Non-pigmented ciliary epithelial cell (primary cell): Measurements from ENCODE around the gene GIMAP8.

Experiments
- DNase-seq: peaks from one replicate; pipeline ENCODE4 v3.0.0-alpha.2; 2010; ENCODE audit warnings: low read depth

Gene GIMAP8

DNA sequence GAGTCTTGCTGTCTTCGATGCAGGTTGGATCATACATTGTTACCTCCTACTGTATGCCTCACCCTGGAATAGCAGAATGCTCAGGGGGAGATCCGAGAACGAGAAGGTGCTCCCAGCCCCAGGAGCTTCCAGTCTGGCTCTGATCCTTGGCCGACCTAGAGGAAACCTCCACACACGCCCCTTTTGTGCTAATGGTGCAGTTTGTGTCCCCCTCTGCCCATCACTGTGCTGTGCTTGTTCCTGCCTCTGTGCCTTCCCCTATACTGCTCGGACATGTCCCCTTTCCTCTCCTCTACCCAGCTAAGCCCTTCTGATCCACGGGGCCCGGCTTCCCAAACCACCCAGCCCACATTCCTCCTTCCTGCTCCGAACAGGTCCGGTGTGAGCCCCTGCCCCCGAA, 38.8 kb upstream of the GIMAP8 start:
- no peak for DNase-seq

DNA sequence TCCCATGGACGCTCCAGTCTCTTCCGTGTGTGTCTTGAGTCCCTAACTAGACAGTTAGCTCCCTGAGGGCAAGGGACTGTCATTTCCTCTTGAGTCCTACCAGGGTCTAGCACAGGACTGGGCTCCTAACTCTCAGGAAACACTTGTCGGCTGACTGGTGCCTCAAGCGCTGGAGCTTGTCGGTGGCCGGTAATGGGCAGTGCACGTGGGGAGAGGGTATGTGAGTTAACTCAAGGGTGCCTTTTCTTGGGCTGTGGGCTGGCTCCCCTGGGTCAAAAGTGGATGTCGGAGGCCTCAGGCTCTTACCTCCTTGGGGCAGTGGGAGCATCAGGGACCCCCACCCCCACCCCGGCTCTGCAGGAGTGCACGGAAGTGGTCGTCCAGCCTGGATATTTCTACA, 38.4 kb upstream of the GIMAP8 start:
- no peak for DNase-seq

DNA sequence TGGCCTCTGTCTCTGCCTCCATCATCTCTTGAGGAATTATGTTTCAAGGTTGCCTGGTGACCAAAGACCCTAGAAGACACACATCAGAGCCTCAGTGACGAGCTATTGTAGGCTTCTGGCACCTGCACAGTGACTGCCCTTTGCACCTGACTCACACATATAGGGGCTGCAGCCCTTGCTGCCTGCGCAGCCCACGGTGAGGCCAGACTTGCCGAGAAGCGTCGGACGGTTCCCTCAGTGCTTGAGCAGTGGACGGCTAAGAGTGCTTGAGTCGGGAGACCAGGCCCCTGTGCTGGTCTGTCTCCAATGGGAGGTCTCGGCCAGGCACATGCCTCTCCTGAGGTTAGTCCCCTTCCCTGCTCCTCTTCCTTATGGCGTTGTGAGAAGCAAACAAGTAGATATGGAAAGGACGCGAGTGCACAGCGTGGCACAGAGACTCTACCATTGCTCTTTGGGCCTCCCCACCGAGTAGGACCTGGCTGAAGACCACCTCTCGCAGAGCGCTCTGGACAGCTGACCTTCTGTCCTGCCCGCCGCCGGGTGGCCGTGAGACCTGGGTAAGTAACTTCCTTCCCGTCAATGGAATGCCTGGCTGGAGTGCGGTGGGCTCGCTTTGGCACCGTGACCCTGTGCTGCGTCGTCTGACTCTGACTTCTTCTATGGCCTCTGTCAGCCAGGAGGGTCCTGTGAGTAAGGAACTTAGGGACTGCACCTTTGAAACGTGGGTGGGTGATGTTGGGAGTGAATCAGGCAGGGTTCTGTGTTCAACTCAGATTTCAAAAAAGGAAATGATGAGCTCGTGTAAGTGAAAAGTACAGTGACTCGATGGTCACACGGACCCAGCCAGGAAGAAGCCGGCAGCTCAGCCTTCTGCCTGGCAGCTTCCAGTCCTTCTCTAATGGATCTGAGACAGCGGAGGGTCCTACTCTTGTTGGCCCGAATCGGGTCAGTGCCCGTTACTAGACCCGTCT, 37.6 kb upstream of the GIMAP8 start:
- no peak for DNase-seq

DNA sequence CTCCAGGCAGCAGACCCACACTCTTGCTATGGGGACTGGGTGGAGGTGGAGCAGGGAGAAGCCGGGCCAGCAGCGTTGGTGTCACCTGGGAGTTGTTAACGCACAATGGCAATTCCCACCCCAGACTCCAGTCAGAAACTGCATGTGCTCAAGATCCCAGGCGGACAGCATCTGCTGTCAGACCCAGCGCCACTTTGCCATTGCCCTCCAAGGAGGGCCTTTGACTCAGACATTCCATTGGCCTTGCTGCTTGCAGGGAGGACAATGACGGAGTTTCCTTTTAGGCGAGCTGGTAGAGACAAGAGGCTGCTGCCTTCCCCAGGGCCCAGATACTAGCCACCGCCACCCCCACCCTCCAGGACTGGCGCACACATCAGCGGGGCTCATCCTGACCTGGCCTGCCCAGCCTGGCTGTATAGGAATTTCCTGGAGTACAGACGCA, 36.8 kb upstream of the GIMAP8 start:
- no peak for DNase-seq

DNA sequence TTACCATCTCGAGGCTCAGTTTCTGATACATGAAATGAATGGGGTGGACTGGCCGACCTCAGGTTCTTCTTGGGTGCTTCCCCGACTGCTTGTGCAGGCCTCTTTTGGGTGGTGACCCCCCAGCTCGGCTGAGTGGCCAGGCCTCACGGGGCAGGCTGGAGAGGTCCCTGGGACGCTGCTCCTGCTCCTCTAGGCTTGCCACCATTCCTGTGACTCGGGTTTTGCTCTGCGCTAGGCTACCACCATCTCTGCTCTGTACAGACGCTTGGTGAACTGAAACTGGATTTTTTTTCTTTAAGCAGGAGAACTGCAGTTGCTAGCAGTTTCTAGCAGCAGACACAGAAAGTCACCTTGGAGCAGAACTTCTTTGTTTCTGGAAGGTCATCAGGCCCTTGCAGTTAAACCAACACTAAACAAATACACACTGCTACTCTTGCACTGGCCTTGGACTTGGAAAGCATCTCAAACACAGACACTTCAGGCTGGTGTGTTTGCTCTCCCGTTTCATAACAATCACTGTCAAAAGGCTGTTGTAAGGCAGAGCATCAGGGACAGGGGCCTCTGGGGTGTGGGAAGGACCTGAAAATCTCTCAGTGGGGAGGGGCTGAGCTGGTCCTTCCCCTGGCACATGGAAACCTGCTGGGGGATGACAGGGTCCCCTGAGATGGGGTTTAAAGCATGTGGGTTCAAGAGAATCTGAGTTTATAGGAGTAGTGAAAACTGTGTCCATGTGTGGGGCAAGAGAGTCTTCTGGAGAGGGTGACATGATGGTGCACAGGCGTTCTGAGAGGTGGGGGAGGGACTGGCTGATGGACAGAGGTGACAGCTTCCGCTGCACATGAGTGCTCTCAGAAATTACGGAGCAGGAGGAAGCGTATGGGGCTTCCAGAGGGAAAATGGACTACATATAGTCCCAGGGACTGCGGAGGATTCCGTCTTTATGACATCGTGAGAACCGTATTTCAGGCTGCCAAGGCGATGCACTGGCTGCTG, 35.0 kb upstream of the GIMAP8 start:
- no peak for DNase-seq

DNA sequence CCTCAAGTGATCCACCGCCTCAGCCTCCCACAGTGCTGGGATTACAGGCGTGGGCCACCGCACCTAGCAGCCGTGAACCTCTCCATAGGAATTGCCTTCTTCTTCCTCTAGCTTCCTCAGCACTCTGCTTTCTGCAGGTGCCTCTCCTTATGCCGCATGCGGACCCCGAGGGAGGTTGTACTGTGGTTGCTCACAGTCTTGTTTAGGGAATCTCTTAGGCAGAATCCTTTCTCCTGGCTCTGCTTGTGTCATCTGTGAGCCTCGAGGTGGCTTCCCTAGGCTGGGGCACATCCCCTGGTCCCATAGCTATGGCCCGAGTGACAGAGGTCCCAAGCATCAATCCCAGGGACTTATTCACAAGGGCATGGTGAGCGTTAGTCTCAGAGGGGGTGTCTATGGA, 33.2 kb upstream of the GIMAP8 start:
- no peak for DNase-seq

DNA sequence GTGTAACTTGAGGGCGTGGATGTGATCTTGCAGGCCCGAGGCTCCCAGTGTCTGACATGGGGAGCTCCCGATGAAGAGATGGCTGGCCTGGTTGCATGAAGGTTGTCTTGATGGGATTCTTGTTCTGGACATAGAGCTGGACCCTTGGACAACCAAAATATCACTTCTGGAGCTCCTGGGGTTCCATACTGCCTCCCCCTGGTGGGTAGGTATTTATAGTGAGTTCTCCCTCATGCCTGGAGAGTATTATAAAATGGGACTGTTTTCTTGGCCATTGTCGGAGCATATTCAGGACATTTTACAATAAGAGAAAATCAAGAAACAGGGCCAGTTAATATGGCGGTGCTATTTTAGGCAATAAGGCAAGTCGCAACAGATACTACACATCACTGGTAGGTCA, 32.6 kb upstream of the GIMAP8 start:
- DNase-seq = no peak

DNA sequence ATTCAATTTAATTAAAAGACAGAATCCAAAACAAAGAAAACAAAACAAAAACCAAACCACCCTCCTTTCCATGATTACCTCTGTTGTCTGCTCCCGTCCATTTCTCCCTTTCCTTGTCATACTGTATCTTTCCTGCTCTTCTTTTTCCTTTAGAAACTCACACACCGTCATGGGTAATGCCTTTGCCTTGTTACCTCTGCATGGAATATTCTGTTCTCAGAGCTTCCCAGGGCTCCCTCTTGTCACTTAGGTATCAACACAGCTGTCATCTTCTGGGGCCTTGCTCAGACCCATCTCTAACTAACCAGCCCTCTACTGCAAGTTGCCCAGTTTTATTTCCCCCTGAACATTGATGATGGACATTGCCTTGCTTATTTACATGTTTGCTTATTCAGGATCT, 30.2 kb upstream of the GIMAP8 start:
- DNase-seq = no peak

DNA sequence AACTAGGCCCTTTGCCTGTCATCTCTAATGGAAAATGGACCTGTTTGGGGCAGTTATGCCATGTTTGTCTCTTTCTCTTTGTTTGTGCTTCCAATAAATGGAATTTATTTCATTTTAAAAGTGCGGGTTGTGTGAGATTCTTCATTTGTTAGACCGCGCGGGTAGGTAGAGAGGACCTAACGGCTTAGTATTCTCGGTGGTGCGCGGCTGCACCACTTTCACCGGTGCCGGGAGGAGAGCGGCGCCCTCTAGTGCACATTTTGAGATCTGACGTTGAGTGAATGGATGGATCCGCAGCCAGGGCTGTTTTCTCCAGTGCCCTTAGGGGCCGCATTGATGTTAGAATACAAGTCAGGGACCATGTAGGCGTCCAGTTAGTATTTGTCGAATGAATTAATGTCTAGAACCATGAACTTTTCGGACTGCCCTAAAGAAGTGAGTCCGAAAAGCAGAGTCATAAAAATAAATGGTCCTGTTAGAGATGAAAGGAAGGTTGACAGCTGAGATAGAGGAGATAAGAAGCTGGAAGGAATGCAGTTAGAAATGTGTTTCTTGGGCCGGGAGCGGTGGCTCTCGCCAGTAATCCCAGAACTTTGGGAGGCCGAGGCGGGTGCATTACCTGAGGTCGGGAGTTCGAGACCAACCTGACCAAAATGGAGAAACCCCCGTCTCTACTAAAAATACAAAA, 29.3 kb upstream of the GIMAP8 start:
- no peak for DNase-seq

DNA sequence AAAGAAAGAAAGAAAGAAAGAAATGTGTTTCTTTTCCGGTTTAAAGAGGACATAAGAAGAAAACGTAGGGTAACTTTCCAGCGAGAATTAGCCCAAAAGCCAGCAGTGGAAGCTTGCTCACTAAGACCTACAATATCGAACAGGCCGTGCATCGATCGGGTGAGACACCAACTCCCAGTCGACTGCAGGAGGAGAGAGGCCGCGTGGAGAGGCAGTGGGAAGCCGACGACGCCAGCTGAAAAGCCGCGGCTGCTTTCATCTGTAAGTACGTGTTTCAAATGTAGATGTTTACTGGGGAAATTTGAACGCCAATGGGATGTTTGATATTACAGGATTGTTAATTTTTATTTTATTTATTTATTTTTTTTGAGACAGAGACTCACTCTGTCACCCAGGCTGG, 28.6 kb upstream of the GIMAP8 start:
- no peak for DNase-seq

DNA sequence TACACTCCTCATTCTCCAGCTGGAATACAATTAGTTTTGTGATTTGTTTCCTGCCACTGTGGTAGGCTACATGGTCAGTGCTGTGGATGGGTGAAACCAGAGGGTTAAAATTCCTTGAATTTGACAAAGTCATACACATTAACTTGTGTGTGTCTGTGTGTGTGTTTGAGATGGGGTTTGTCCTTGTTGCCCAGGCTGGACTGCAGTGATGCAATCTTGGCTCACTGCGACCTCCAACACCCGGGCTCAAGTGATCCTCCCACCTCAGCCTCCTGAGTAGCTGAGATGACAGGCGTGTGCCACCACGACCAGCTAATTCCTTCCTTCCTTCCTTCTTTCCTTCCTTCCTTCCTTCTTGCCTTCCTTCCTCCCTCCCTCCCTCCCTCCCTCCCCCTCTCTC, 24.8 kb upstream of the GIMAP8 start:
- DNase-seq = no peak

DNA sequence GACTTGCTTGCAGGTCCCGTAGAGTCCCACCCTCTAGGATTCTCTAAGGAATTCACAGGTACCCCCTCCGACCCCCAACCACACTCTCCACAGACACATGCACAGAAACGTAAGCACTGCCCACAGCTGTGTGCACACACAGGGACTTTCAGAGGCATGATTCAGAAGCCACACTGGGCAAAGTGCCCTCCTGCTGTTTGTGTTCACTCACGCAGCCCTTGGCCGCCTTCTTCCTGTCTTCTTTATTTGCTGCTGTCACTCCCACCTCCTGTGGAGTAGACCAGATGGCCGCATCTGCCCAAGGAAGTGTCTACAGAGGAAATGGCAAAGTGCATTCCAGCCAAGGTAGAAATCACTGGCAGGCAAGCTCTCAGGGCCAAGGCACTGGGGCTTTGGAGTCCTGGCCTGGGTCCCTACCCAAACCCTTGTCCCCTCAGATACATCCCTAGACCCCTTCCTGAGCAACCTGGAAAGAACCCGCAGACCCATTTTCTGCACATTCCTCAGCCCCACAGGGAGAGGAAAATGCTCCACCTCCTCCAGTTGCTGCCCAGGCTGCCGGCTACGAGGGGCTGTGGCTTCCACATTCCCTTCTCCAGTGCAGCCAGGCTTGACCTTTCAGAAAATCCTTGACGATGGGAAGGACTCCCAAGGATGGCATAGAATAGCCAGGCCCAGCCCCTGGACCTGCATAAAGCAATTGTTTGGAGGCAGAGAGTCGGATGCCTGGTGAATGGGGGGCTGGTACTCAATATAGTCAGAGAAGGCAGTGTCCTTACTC, 21.6 kb upstream of the GIMAP8 start:
- DNase-seq = no peak

DNA sequence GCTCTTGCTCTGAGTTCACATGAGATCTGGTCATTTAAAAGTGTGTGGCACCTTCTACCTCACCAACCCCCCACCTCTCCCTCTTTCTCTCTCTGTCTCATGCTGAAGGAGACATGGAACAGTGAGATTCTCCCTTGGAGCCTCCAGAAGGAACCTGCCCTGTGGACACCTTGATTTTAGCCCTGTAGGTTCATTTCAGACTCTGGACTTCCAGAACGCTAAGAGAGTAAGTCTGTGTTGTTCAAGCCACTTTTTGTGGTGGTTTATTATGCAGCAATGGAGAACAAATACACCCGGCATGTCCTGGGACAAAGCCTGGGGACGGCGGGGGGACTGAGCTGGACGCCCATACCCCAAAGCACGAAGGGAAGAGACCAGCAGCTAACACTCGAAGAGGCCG, 20.7 kb upstream of the GIMAP8 start:
- DNase-seq = no peak

DNA sequence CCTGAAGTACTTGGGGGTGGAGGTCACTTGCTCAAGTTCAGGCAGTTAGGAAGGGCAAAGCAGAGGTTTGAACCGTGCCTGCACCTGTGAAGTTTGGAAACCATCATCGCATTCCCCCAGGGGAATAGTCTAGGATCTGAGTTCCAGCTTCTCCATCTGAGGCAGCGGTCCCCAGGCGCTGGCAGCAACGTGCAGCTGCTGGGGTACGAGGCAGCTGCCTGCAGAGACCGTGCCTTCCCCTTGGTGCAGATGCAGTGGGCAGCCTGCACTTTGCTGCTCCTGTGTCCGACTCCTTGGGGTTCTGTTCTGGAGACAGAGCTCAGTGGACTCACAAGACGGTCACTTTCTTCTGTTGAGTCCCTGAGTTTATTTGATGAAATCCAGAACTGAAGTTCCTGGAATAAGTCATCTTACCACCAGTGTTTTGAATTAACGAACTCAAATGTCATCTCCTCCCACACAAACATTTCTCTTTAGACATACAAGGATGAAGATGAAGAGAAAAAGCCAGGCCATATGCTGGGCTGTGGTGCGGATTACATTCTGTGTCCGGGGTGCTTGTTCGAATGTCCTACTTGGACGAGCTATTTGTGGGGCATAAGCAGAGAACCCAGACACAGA, 19.9 kb upstream of the GIMAP8 start:
- DNase-seq = no peak

DNA sequence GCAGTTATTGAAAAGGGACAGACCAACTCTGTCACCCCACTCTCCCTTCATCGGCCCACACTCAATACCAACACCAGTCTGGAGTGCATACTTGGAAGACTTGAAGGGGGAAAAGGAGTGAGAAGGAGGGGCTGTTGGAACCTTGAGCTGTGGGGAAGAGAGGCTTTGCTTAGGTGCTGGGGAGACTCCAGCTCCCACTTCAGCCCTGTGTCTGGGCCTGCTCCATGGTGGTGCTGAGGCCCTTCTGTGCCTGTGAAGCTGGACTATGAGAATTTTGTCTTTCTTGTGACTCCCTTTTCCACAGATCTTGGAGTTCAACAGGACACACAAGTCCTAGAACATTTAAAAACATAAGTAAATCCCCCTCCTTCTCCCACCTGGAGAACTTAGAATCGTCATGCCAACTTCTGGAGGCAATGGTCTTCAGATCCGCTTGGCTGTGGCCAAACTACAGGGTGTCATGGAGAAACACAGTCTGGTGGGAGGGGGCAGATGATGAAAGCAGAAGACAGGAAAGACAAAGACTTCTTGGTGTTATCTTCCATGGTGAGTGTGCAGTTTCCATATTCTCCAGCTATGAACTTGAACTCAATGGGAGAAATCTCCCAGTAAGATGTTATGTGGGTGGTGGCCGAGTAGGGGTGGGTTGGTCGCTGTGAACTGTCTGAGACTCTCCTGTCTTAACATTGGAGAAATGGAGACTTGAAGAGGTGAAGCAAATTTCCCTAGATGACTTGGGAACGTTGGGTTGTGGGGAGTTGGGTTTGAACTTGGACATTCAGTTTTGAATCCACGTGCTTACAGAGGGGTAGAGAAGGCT, 18.4 kb upstream of the GIMAP8 start:
- no peak for DNase-seq

DNA sequence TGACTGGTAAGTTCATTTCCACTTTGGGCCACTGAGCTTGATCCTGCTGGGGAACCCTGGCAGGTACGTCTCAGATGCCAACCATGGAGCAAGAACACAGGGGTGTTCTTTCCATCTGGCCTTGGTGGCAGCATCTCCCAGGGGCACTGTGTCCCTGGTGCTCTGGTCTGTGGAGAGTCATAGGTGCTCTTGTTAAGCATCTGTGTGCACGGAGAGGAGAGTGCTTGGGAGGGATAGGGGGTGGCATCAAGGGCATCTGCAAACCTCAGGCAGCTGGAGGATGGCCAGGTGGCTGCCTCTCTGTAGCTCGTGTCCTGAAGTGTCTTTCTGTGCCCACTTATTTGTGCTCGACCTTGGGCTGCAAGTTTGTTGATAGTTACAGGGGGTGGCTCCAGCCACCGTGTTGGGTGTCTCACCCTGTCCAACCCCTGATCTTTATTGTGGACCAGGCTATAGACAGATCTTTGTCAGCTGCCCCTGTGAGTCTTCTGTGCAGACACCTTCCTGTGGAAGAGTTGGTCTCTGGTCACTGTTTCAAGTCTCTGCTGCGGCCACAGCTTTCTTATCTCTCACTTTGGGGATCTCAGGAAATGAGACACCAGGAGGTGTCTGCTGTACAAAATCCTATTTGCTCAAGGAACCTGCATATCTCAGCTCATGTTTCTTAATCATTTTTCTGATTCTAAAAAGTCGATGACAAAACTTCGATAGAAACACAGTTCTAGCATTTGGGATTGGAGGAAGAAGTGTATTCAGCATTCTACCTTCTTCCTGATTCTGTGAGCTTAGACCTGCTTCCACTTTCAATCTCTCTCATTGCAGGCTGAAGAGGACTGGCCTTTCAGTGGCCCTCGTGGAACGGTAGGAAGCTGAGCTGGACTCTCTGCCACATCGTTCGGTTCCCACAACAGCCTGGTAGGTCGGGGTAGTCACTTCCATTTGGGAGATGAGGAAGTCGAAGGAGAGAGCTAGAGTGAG, 17.2 kb upstream of the GIMAP8 start:
- DNase-seq = no peak

DNA sequence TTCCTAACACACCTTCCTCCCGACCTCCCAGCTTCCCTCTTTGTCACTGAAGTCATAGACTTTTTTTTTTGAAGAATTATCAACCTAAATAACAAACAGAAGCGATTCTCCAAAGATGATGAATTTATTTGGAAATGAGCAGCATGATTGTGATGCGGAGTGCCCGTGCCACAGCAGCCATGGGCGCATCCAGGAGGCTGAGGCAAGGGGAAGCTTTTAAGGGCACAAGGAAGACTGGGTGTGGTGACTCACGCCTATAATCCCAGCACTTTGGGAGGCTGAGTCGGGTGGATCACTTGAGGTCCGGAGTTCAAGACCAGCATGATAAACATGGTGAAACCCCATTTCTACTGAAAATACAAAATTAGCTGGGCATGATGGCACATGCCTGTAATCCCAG, 16.2 kb upstream of the GIMAP8 start:
- no peak for DNase-seq

DNA sequence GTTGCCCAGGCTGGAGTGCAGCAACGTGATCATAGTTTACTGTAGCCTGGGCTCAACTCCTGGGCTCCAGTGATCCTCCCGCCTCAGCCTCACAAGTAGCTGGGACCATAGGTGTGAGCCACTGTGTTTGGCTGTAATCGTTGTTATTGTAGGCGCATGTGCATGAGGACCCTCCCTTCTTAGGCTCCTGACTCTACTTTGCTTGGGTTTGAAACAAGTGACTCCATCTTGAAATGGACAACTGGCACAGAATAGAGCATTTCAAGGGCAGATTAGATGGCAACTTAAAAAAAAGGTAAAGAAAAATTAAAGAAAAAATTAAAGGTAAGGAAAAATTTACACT, 15.4 kb upstream of the GIMAP8 start:
- no peak for DNase-seq
